ENCODE results near the gene ZNFX1.

Gene ZNFX1

DNA sequence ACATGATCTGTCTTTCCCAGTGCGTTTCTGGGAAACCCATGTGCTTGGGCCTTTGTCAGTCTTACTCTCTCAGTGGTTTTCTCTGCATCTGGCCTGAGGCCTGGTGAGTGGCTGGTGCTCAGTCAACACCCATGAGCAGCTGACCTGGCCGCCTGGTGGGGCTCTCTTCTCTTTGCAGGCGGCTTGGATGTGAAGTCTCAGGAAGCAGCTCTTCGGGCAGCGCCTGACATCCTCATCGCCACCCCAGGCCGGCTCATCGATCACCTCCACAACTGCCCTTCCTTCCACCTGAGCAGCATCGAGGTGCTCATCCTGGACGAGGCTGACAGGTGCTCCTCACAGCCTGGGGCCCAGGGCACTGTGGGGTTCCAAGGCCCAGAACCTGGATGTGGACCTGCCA is 47.8 kb downstream of the ZNFX1 start:
- H3K4me2 ChIP-seq (ENCODE audit: low read length): peak overlapping the region; percentile 80
- no peaks in the 10 kb centered on the region for H4K20me1 ChIP-seq (ENCODE audit: insufficient read depth, low read length)
- peaks cover 9% of the 10 kb centered on the region; the same call in 1 of the 2 replicates for H3K79me2 ChIP-seq (ENCODE audit: low read length)
- H3K27ac ChIP-seq (ENCODE audit: low read length): peak overlapping the region; percentile 78
- peaks cover 18% of the 10 kb centered on the region for H3K4me1 ChIP-seq (ENCODE audit: low read length)
- peak overlapping the region; percentile 46 for H3K9ac ChIP-seq (ENCODE audit: low read length)
- H2AFZ ChIP-seq (ENCODE audit: low read depth, low read length): peak overlapping the region; percentile 16; the same call in 1 of the 2 replicates
- H3K27me3 ChIP-seq (ENCODE audit: low read depth, low read length): no peaks in the 10 kb centered on the region
- H3K4me3 ChIP-seq (ENCODE audit: low read length): peak overlapping the region; percentile 53; the same call in 1 of the 2 replicates
- H3K36me3 ChIP-seq (replicated peaks; ENCODE audit: low read depth, low read length): peaks cover 62% of the 10 kb centered on the region
- no peak for TF ChIP-seq EZH2phosphoT487 (IDR thresholded peaks at IDR 0.05; ENCODE audit: low read depth)
- TF ChIP-seq, protein P1, sequence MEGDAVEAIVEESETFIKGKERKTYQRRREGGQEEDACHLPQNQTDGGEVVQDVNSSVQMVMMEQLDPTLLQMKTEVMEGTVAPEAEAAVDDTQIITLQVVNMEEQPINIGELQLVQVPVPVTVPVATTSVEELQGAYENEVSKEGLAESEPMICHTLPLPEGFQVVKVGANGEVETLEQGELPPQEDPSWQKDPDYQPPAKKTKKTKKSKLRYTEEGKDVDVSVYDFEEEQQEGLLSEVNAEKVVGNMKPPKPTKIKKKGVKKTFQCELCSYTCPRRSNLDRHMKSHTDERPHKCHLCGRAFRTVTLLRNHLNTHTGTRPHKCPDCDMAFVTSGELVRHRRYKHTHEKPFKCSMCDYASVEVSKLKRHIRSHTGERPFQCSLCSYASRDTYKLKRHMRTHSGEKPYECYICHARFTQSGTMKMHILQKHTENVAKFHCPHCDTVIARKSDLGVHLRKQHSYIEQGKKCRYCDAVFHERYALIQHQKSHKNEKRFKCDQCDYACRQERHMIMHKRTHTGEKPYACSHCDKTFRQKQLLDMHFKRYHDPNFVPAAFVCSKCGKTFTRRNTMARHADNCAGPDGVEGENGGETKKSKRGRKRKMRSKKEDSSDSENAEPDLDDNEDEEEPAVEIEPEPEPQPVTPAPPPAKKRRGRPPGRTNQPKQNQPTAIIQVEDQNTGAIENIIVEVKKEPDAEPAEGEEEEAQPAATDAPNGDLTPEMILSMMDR (IDR thresholded peaks at IDR 0.05; ENCODE audit: low read depth, low read length): no peak
- H3K9me3 ChIP-seq (ENCODE audit: insufficient read depth, low read length): no peaks in the 10 kb centered on the region

DNA sequence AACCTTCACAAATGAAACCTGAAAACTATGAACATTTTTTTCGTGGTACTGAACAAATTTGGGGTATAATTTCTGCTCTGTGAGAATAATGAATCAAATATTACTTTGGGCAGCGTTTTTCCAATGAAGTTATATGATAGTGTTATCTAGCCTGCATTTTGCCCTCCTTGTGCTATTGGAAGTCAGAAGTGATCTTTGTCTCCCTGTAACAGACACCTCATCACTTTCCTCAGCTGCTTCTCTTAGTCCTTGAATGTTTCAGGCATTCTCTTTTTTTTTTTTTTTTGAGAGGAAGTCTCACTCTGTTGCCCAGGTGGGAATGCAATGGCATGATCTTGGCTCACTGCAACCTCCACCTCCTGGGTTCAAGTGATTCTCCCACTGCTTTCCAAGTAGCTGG is 48.5 kb downstream of the ZNFX1 start:
- Histone ChIP-seq H3K79me2 (ENCODE audit: low read length) (peaks cover 9% of the 10 kb centered on the region; the same call in 1 of the 2 replicates), H3K9ac (ENCODE audit: low read length) (no peak overlapping the region), H2AFZ (ENCODE audit: low read depth, low read length) (no peak overlapping the region), H3K36me3 (replicated peaks; ENCODE audit: low read depth, low read length) (peaks cover 62% of the 10 kb centered on the region), H3K27me3 (ENCODE audit: low read depth, low read length) (no peaks in the 10 kb centered on the region), H3K4me2 (ENCODE audit: low read length) (no peak overlapping the region), H3K4me3 (ENCODE audit: low read length) (no peak overlapping the region), H4K20me1 (ENCODE audit: insufficient read depth, low read length) (no peaks in the 10 kb centered on the region; the same call in 1 of the 2 replicates), H3K9me3 (ENCODE audit: insufficient read depth, low read length) (no peaks in the 10 kb centered on the region), H3K27ac (ENCODE audit: low read length) (peak overlapping the region; percentile 78; the same call in 1 of the 2 replicates), H3K4me1 (ENCODE audit: low read length) (peaks cover 18% of the 10 kb centered on the region)
- TF ChIP-seq EZH2phosphoT487 (IDR thresholded peaks at IDR 0.05; ENCODE audit: low read depth): no peak
- TF ChIP-seq, protein P1 (IDR thresholded peaks at IDR 0.05; ENCODE audit: low read depth, low read length): no peak

DNA sequence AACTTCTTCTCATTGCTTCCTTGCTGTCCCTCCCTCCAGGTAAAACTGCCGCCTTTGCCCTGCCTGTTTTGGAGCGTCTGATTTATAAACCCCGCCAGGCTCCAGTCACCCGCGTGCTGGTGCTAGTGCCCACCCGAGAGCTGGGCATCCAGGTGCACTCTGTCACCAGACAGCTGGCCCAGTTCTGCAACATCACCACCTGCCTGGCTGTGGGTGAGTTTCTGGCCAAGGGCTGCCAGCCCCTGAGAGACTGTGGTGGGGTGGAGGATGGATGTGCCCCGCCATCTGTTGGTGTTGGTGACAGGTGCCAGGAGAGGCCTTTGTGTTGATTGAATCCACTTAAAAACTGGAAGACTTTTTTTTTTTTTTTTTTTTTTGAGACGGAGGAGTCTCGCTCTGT is 49.2 kb downstream of the ZNFX1 start:
- Histone ChIP-seq H3K36me3 (replicated peaks; ENCODE audit: low read depth, low read length) (peaks cover 62% of the 10 kb centered on the region), H3K27ac (ENCODE audit: low read length) (no peak overlapping the region), H3K4me2 (ENCODE audit: low read length) (no peak overlapping the region), H3K4me3 (ENCODE audit: low read length) (no peak overlapping the region), H3K27me3 (ENCODE audit: low read depth, low read length) (no peaks in the 10 kb centered on the region), H3K79me2 (ENCODE audit: low read length) (peaks cover 9% of the 10 kb centered on the region; the same call in 1 of the 2 replicates), H4K20me1 (ENCODE audit: insufficient read depth, low read length) (no peaks in the 10 kb centered on the region; the same call in 1 of the 2 replicates), H3K9ac (ENCODE audit: low read length) (no peak overlapping the region), H2AFZ (ENCODE audit: low read depth, low read length) (no peak overlapping the region), H3K4me1 (ENCODE audit: low read length) (peaks cover 18% of the 10 kb centered on the region), H3K9me3 (ENCODE audit: insufficient read depth, low read length) (no peaks in the 10 kb centered on the region)
- no peak for TF ChIP-seq EZH2phosphoT487 (IDR thresholded peaks at IDR 0.05; ENCODE audit: low read depth)
- TF ChIP-seq, protein P1 (IDR thresholded peaks at IDR 0.05; ENCODE audit: low read depth, low read length): no peak

DNA sequence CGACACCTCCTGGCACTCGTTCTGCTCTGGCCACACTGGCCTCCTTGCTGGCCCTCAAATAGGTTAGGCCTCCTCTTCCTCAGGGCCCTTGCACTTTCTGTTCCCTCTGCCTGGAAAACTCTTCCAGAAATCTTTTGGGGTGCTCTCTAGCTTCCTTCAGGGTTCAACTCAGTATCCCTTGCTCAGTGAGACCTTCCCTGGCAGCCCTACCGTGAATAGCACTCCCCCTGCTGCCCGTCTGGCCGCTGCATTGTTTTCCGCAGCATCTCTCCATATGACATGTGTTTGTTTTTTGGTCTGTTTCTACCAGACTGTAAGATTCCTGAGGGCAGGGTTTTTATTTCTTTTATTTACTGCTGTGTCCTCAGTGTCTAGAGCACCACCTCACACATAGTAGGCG is 52.0 kb downstream of the ZNFX1 start:
- H3K4me2 ChIP-seq (ENCODE audit: low read length): no peak overlapping the region
- no peak overlapping the region for H3K4me3 ChIP-seq (ENCODE audit: low read length)
- H3K4me1 ChIP-seq (ENCODE audit: low read length): peaks cover 11% of the 10 kb centered on the region
- no peaks in the 10 kb centered on the region for H3K27me3 ChIP-seq (ENCODE audit: low read depth, low read length)
- H3K27ac ChIP-seq (ENCODE audit: low read length): no peak overlapping the region
- peaks cover 55% of the 10 kb centered on the region for H3K36me3 ChIP-seq (replicated peaks; ENCODE audit: low read depth, low read length)
- TF ChIP-seq EZH2phosphoT487 (IDR thresholded peaks at IDR 0.05; ENCODE audit: low read depth): no peak
- TF ChIP-seq, protein P1 (IDR thresholded peaks at IDR 0.05; ENCODE audit: low read depth, low read length): no peak
- no peaks in the 10 kb centered on the region; the same call in 1 of the 2 replicates for H4K20me1 ChIP-seq (ENCODE audit: insufficient read depth, low read length)
- H3K9me3 ChIP-seq (ENCODE audit: insufficient read depth, low read length): no peaks in the 10 kb centered on the region
- peaks cover 12% of the 10 kb centered on the region for H3K79me2 ChIP-seq (ENCODE audit: low read length)
- H2AFZ ChIP-seq (ENCODE audit: low read depth, low read length): no peak overlapping the region
- no peak overlapping the region for H3K9ac ChIP-seq (ENCODE audit: low read length)
